Measurements from ENCODE around the gene FXYD6.
"Not testable (repeated sequence)": the region's sequence is repeated elsewhere in the genome, so short reads cannot be mapped to it uniquely, and the experiment has no call there.

FXYD6 gene

GRCh38 chr11:117871160-117871559 lies 5.3 kb downstream of the FXYD6 start:
- no peak overlapping the region for H3K27ac ChIP-seq (ENCODE audit: low read depth in 2 of 2, low read length in 2 of 2)
- no peak overlapping the region for H3K4me3 ChIP-seq (ENCODE audit: low read length in 2 of 2)
- no peaks in the 10 kb centered on the region for H3K9me3 ChIP-seq (ENCODE audit: control insufficient read depth in 2 of 2, low read length in 2 of 2)
- H3K36me3 ChIP-seq (ENCODE audit: control insufficient read depth in 2 of 2, insufficient read depth in 2 of 2, low read length in 2 of 2) = no peaks in the 10 kb centered on the region
- peaks cover 18 to 22% of the 10 kb centered on the region in 2 donors for H3K27me3 ChIP-seq (ENCODE audit: control insufficient read depth in 2 of 2, insufficient read depth in 2 of 2, low read length in 2 of 2)
- H3K9ac ChIP-seq (ENCODE audit: low read depth in 1 of 2, low read length in 2 of 2) = no peak overlapping the region
- peaks cover 6 to 9% of the 10 kb centered on the region in 2 donors for H3K4me1 ChIP-seq (ENCODE audit: control insufficient read depth in 2 of 2, insufficient read depth in 2 of 2, low read length in 2 of 2)

- H3K4me3 ChIP-seq (ENCODE audit: low read length in 2 of 2) = no peak overlapping the region
- H3K27me3 ChIP-seq (ENCODE audit: control insufficient read depth in 2 of 2, insufficient read depth in 2 of 2, low read length in 2 of 2) = peaks cover 10 to 17% of the 10 kb centered on the region in 2 donors
- H3K4me1 ChIP-seq (ENCODE audit: control insufficient read depth in 2 of 2, insufficient read depth in 2 of 2, low read length in 2 of 2) = peaks cover 3% of the 10 kb centered on the region in 2 donors
- no peak overlapping the region for H3K9ac ChIP-seq (ENCODE audit: low read depth in 1 of 2, low read length in 2 of 2)
- no peaks in the 10 kb centered on the region for H3K36me3 ChIP-seq (ENCODE audit: control insufficient read depth in 2 of 2, insufficient read depth in 2 of 2, low read length in 2 of 2)
- no peaks in the 10 kb centered on the region for H3K9me3 ChIP-seq (ENCODE audit: control insufficient read depth in 2 of 2, low read length in 2 of 2)
- H3K27ac ChIP-seq (ENCODE audit: low read depth in 2 of 2, low read length in 2 of 2) = no peak overlapping the region
These were observed 6.1 kb downstream of the FXYD6 start for GRCh38 chr11:117870103-117870952.

GRCh38 chr11:117869604-117870003 lies 6.9 kb downstream of the FXYD6 start:
- Histone ChIP-seq H3K4me3 (ENCODE audit: low read length in 2 of 2) (no peak overlapping the region), H3K9me3 (ENCODE audit: control insufficient read depth in 2 of 2, low read length in 2 of 2) (no peaks in the 10 kb centered on the region), H3K36me3 (ENCODE audit: control insufficient read depth in 2 of 2, insufficient read depth in 2 of 2, low read length in 2 of 2) (no peaks in the 10 kb centered on the region), H3K27me3 (ENCODE audit: control insufficient read depth in 2 of 2, insufficient read depth in 2 of 2, low read length in 2 of 2) (peaks cover 4 to 9% of the 10 kb centered on the region in 2 donors), H3K9ac (ENCODE audit: low read depth in 1 of 2, low read length in 2 of 2) (no peak overlapping the region), H3K4me1 (ENCODE audit: control insufficient read depth in 2 of 2, insufficient read depth in 2 of 2, low read length in 2 of 2) (peaks cover 3% of the 10 kb centered on the region in 2 donors), H3K27ac (ENCODE audit: low read depth in 2 of 2, low read length in 2 of 2) (no peak overlapping the region)

GRCh38 chr11:117868815-117869561 lies 7.5 kb downstream of the FXYD6 start:
- H3K27me3 ChIP-seq (ENCODE audit: control insufficient read depth in 2 of 2, insufficient read depth in 2 of 2, low read length in 2 of 2) = peaks cover 4 to 5% of the 10 kb centered on the region in 2 donors
- H3K4me1 ChIP-seq (ENCODE audit: control insufficient read depth in 2 of 2, insufficient read depth in 2 of 2, low read length in 2 of 2) = peaks cover 3% of the 10 kb centered on the region in 2 donors
- H3K9me3 ChIP-seq (ENCODE audit: control insufficient read depth in 2 of 2, low read length in 2 of 2) = no peaks in the 10 kb centered on the region
- no peak overlapping the region for H3K4me3 ChIP-seq (ENCODE audit: low read length in 2 of 2)
- no peaks in the 10 kb centered on the region for H3K36me3 ChIP-seq (ENCODE audit: control insufficient read depth in 2 of 2, insufficient read depth in 2 of 2, low read length in 2 of 2)
- H3K9ac ChIP-seq (ENCODE audit: low read depth in 1 of 2, low read length in 2 of 2) = no peak overlapping the region
- no peak overlapping the region for H3K27ac ChIP-seq (ENCODE audit: low read depth in 2 of 2, low read length in 2 of 2)

- Histone ChIP-seq H3K27ac (ENCODE audit: low read depth in 2 of 2, low read length in 2 of 2) (no peak overlapping the region), H3K9me3 (ENCODE audit: control insufficient read depth in 2 of 2, low read length in 2 of 2) (no peaks in the 10 kb centered on the region), H3K4me1 (ENCODE audit: control insufficient read depth in 2 of 2, insufficient read depth in 2 of 2, low read length in 2 of 2) (peaks cover 3% of the 10 kb centered on the region in 2 donors), H3K4me3 (ENCODE audit: low read length in 2 of 2) (no peak overlapping the region), H3K27me3 (ENCODE audit: control insufficient read depth in 2 of 2, insufficient read depth in 2 of 2, low read length in 2 of 2) (no peaks in the 10 kb centered on the region), H3K9ac (ENCODE audit: low read depth in 1 of 2, low read length in 2 of 2) (no peak overlapping the region), H3K36me3 (ENCODE audit: control insufficient read depth in 2 of 2, insufficient read depth in 2 of 2, low read length in 2 of 2) (no peaks in the 10 kb centered on the region)
These were observed 8.4 kb downstream of the FXYD6 start for GRCh38 chr11:117868088-117868487.

- H3K27me3 ChIP-seq (ENCODE audit: control insufficient read depth in 2 of 2, insufficient read depth in 2 of 2, low read length in 2 of 2) = no peaks in the 10 kb centered on the region
These were observed 9.9 kb downstream of the FXYD6 start for GRCh38 chr11:117866526-117866925.

GRCh38 chr11:117865546-117865945 lies 10.9 kb downstream of the FXYD6 start:
- not testable (repeated sequence) for H3K27ac ChIP-seq (ENCODE audit: low read depth in 2 of 2, low read length in 2 of 2); H3K9me3 ChIP-seq (ENCODE audit: control insufficient read depth in 2 of 2, low read length in 2 of 2); H3K9ac ChIP-seq (ENCODE audit: low read depth in 1 of 2, low read length in 2 of 2); H3K36me3 ChIP-seq (ENCODE audit: control insufficient read depth in 2 of 2, insufficient read depth in 2 of 2, low read length in 2 of 2); H3K27me3 ChIP-seq (ENCODE audit: control insufficient read depth in 2 of 2, insufficient read depth in 2 of 2, low read length in 2 of 2); H3K4me3 ChIP-seq (ENCODE audit: low read length in 2 of 2)
- H3K4me1 ChIP-seq (ENCODE audit: control insufficient read depth in 2 of 2, insufficient read depth in 2 of 2, low read length in 2 of 2) = peaks cover 5 to 10% of the 10 kb centered on the region in 2 donors

More at GRCh38 chr11:117866526-117866925, 9.9 kb downstream of the FXYD6 start:
- H3K36me3 ChIP-seq (ENCODE audit: control insufficient read depth in 2 of 2, insufficient read depth in 2 of 2, low read length in 2 of 2) = no peaks in the 10 kb centered on the region
- H3K9me3 ChIP-seq (ENCODE audit: control insufficient read depth in 2 of 2, low read length in 2 of 2) = no peaks in the 10 kb centered on the region
- no peak overlapping the region for H3K27ac ChIP-seq (ENCODE audit: low read depth in 2 of 2, low read length in 2 of 2)
- no peak overlapping the region for H3K9ac ChIP-seq (ENCODE audit: low read depth in 1 of 2, low read length in 2 of 2)
- peaks cover 6 to 10% of the 10 kb centered on the region in 2 donors for H3K4me1 ChIP-seq (ENCODE audit: control insufficient read depth in 2 of 2, insufficient read depth in 2 of 2, low read length in 2 of 2)
- no peak overlapping the region for H3K4me3 ChIP-seq (ENCODE audit: low read length in 2 of 2)

GRCh38 chr11:117863383-117863782 lies 13.1 kb downstream of the FXYD6 start:
- Histone ChIP-seq H3K27ac (ENCODE audit: low read depth in 2 of 2, low read length in 2 of 2) (no peak overlapping the region), H3K9me3 (ENCODE audit: control insufficient read depth in 2 of 2, low read length in 2 of 2) (no peaks in the 10 kb centered on the region), H3K9ac (ENCODE audit: low read depth in 1 of 2, low read length in 2 of 2) (no peak overlapping the region), H3K27me3 (ENCODE audit: control insufficient read depth in 2 of 2, insufficient read depth in 2 of 2, low read length in 2 of 2) (no peaks in the 10 kb centered on the region), H3K4me1 (ENCODE audit: control insufficient read depth in 2 of 2, insufficient read depth in 2 of 2, low read length in 2 of 2) (peaks cover 5 to 8% of the 10 kb centered on the region in 2 donors), H3K4me3 (ENCODE audit: low read length in 2 of 2) (no peak overlapping the region), H3K36me3 (ENCODE audit: control insufficient read depth in 2 of 2, insufficient read depth in 2 of 2, low read length in 2 of 2) (no peaks in the 10 kb centered on the region)

GRCh38 chr11:117862753-117863152 lies 13.7 kb downstream of the FXYD6 start:
- Histone ChIP-seq H3K27me3 (ENCODE audit: control insufficient read depth in 2 of 2, insufficient read depth in 2 of 2, low read length in 2 of 2) (no peaks in the 10 kb centered on the region), H3K9ac (ENCODE audit: low read depth in 1 of 2, low read length in 2 of 2) (no peak overlapping the region), H3K27ac (ENCODE audit: low read depth in 2 of 2, low read length in 2 of 2) (no peak overlapping the region), H3K9me3 (ENCODE audit: control insufficient read depth in 2 of 2, low read length in 2 of 2) (no peaks in the 10 kb centered on the region), H3K4me3 (ENCODE audit: low read length in 2 of 2) (no peak overlapping the region), H3K4me1 (ENCODE audit: control insufficient read depth in 2 of 2, insufficient read depth in 2 of 2, low read length in 2 of 2) (peaks cover 5 to 8% of the 10 kb centered on the region in 2 donors), H3K36me3 (ENCODE audit: control insufficient read depth in 2 of 2, insufficient read depth in 2 of 2, low read length in 2 of 2) (no peaks in the 10 kb centered on the region)
